OCI-LY3 (cell line): ENCODE results near the gene BTBD9.

Experiments used
- CTCF ChIP-seq: fragments of 200-600, 300-600 bp; sonication (generic); IDR thresholded peaks from 2 replicates; pipeline ENCODE4 v1.5.1; 2014; ENCODE audit warnings: antibody characterized with exemption, low read length, low read depth
- EZH2phosphoT487 ChIP-seq: fragments of 200-600 bp; shearing (Covaris generic); IDR thresholded peaks from 2 replicates; pipeline ENCODE4 v1.6.1; 2018; ENCODE audit warnings: antibody characterized with exemption, mixed run types, low read depth

- TF ChIP-seq CTCF (no peak), EZH2phosphoT487 (no peak)
Measured at GRCh38 chr6:38679668-38680067, 39.9 kb upstream of the BTBD9 start.
